Stimulated activated naive CD8-positive, alpha-beta T cell treated with anti-CD3 and anti-CD28 coated beads, Interleukin-15, Interleukin-2, amounts not matched to agents 100 ng/mL and 50 ng/mL, for 24 hours (primary cell): ENCODE data around the gene MPC2.
"Not testable (repeated sequence)": the region's sequence is repeated elsewhere in the genome, so short reads cannot be mapped to it uniquely, and the experiment has no call there.

Experiments
- H3K27ac Mint-ChIP-seq: one replicate; pipeline ENCODE4 v1.8.0; 2021; ENCODE audit warnings: mild to moderate bottlenecking, mixed read lengths
- H3K27me3 Mint-ChIP-seq: one replicate; pipeline ENCODE4 v1.8.0; 2021; ENCODE audit warnings: mixed read lengths
- H3K36me3 Mint-ChIP-seq: one replicate; pipeline ENCODE4 v1.8.0; 2021; ENCODE audit warnings: low read depth, mixed read lengths
- H3K4me1 Mint-ChIP-seq: one replicate; pipeline ENCODE4 v1.8.0; 2021; ENCODE audit warnings: low read depth, mixed read lengths
- H3K4me3 Mint-ChIP-seq: one replicate; pipeline ENCODE4 v1.8.0; 2021; ENCODE audit warnings: mild to moderate bottlenecking, mixed read lengths
- H3K9me3 Mint-ChIP-seq: one replicate; pipeline ENCODE4 v1.8.0; 2021; ENCODE audit warnings: mixed read lengths

The MPC2 gene

DNA sequence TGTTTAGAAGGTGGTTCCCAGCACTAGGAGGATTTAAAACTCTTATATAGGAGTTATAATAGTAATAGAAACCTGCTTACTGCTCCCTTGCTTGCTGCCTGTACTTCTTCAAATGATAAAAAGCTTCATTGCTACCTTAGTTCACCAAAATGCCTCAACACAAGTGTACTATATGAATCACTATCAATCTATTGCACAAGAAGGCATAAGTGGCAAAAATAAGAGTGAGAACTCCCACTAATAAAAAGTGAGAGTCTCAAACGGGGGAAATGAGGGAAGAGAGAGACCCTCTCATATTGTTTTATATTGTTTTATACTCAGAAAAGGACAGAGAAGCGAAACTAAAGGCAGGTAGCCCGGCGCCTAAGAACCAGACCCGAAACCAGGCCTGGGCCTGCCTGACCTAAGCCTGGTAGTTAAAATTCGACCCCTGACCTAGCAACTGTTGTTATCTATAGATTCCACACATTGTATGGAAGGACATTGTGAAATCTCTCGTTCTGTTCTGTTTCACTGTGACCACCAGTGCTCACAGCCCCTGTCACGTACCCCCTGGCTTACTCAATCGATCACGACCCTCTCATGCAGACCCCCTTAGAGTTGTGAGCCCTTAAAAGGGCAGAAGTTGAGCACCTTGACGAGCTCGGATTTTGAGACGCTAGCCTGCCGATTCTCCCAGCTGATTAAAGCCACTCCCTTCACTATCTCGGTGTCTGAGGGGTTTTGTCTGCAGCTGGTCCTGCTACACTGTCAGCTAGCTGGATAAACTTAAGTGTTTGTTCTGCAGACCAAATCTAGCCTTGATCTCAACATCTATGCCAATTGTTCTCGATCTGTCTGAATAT is 67.5 kb downstream of the MPC2 start:
- not testable (repeated sequence) for H3K27me3 Mint-ChIP-seq, H3K4me3 Mint-ChIP-seq, H3K36me3 Mint-ChIP-seq, H3K4me1 Mint-ChIP-seq, H3K9me3 Mint-ChIP-seq, H3K27ac Mint-ChIP-seq

DNA sequence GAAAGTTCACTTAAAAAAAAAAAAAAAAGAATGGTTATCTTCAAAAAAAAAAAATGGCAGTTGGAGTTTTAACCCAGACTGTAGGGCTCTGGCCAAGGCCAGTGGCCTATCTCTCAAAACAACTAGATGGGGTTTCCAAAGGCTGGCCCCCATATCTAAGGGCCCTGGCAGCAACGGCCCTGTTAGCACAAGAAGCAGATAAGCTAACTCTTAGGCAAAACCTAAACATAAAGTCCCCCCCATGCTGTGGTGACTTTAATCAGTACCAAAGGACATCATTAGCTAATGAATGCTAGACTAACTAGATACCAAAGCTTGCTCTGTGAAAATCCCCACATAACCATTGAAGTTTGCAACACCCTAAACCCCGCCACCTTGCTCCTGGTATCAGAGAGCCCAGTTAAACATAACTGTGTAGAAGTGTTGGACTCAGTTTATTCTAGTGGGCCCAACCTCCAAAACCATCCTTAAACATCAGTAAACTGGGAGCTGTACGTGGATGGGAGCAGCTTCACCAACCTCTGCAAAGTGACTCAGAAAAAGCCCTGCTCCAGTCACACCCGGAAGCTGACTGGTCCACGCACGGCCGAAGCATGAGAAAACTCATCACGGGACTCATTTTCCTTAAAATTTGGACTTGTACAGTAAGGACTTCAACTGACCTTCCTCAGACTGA is 70.0 kb downstream of the MPC2 start:
- H3K4me1 Mint-ChIP-seq, H3K36me3 Mint-ChIP-seq, H3K27me3 Mint-ChIP-seq, H3K9me3 Mint-ChIP-seq, H3K4me3 Mint-ChIP-seq, H3K27ac Mint-ChIP-seq: not testable (repeated sequence)
